Endometrial microvascular endothelial cells (primary cell): ENCODE measurements around the gene MBNL1. TPM values are rescaled to one million over a fixed set of nuclear protein-coding genes. Genes with fewer than 3 reads are reported as not detected.
"Not testable (repeated sequence)": the region's sequence is repeated elsewhere in the genome, so short reads cannot be mapped to it uniquely, and the experiment has no call there.

Experiments
- in situ Hi-C: cut with HindIII; loops from 2 replicates; pipeline ENCODE4 v1.10.0; 2017; ENCODE audit warnings: low sequenced_read_pairs, low pct_unique_long_range_greater_than_20kb; ENCODE audit errors: inconsistent ontology term
- total RNA-seq: library from RNA; depleted of rRNA; stranded (reverse); fragments of >200 nt; gene quantifications from one replicate; pipeline ENCODE4 v1.2.3, GENCODE V29; 2015; ENCODE audit errors: inconsistent ontology term

The MBNL1 gene
- total RNA-seq, 1 donor from 2014 or later, result 413 TPM

GRCh38 chr3:152382312-152383135, 113.8 kb downstream of the MBNL1 start:
- in situ Hi-C loops, result no loop called here

DNA sequence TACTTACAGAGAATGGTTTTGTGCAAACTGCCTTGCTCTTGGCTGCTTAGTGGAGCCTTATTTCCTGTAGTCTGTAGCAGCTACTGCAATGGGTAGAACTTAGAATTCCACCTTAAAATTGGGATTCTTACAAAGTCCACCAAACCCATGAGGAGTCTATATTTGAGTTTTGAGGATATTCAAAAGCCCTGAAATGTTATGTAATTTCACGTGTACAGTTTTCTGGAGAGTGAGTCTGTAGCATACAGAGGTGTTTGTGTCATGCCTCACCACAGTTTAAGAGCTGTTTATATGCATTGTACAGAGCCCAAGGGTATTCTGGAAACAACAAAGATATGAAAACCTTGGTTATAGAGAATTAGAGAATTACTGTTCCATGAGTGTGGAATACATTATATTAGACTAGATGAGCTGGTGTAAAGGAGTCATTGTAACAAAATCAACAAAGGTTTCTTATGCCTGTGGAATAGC, 114.4 kb downstream of the MBNL1 start:
- in situ Hi-C loops, result no loop called here

- in situ Hi-C loops, result no loop called here
These were observed 115.7 kb downstream of the MBNL1 start for GRCh38 chr3:152384412-152384811.

DNA sequence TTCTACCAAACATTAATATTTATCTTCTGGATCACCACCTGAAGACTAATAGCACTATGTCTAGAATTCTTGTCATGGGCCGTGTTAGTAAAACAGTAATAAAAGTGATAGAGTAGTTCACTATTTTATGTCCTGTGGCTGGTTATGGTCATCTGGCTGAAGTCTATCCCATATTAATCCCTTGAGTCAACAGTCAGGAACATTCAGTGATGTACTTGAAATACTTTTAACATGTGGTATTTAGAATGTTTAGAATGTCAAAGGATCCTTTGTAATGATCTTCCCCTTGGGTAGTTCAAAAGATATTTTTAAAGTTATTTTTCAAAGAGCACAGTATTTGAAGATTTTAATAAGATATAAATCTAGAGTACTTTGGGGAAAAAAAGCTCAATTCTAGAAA, 117.0 kb downstream of the MBNL1 start:
- in situ Hi-C loops, result no loop called here

DNA sequence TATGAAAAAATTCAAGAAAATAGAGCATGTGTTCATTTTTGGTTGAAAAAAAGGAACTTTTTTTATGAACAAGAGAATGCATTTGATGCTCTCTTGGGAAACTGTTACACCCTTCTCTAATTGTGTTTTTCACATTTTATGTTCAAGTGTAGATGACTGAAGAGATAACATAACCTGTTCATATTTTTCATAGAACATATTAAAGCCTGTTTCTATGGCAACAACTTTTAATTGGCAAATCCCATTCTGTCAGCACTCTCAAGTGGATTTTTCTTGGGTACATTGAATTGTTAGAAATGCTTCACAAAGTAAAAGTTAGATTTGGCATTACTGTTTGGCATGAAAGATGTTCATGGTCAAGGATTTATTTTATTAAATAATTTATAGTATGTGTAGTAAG, 117.5 kb downstream of the MBNL1 start:
- in situ Hi-C loops, result no loop called here

DNA sequence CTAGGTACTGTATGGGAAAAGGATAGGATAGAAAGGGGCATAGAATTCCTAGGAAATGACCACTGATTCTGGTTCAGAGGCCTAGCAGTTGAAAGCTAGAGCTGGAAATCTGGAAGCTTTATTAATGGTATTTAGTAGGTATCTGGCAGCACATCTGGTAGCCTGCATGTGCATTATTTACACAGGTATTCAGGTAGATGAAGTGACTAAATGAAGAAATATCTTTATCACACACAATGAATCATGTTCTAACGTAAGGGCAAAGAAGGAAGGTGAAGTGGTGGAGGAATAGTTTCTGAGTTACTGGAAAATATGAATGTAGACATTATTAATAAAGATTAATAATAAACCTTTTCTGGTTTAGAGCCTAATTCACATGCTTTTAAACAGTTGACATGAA, 119.9 kb downstream of the MBNL1 start:
- in situ Hi-C loops, result no loop called here

DNA sequence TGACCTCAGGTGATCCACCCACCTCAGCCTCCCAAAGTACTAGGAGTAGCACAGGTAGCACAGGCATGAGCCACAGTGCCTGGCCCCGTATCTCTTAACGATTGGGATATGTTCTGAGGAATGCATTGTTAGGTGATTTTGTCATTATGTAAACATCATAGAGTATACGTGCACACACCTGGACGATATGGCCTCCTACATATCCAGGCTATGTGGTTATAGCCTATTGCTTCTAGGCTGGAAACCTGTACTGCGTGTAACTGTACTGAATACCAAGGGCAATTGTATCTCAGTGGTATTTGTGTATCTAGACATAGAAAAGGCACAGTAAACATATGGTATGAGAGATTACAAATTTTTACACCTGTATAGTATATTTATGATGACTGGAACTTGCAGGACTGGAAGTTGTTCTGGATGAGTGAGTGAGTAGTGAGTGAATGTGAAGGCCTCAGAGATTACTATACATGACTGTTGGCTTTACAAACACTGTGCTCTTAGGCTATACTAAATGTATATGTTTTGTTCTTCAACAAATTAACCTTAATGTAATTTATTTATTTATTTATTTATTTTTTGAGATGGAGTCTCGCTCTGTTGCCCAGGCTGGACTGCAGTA, 120.7 kb downstream of the MBNL1 start:
- in situ Hi-C loops, result no loop called here

DNA sequence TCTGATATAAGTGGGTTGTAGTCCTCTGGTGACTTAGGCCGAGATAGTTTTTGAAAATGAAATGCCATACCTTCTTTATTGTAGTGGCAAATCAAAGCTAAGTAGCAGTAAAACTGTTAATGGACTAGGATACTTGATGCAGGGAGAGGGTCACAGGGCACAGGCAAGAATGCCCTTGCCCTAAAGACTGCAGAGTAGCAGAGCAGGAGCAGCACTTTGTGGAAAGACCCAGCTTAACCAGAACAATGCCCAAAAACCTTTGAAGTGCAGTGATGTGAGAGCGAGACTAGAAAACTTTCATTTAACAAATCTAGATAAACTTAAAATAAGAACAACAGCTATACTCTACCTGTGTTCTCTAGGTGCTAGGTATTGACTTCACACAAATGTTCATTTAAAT, 121.9 kb downstream of the MBNL1 start:
- in situ Hi-C loops, result no loop called here

DNA sequence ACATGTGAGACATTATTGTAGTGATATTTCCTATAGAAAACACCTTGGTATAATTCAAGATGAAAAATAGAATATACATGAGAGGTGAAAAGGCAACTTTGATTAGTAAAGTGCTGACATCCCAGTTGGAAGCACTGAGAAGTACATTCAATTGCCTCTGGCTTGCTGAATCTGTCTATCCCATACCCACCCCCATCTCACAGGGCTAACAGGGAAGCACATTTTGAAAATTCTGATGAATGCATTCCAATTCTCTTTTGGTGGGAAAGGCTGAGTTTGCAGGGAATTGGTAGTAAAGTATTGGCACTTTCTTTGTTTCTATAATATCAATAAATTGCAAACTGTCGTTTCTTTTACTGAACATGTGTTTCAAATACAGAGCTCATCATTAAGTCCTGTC, 122.9 kb downstream of the MBNL1 start:
- in situ Hi-C loops, result no loop called here

DNA sequence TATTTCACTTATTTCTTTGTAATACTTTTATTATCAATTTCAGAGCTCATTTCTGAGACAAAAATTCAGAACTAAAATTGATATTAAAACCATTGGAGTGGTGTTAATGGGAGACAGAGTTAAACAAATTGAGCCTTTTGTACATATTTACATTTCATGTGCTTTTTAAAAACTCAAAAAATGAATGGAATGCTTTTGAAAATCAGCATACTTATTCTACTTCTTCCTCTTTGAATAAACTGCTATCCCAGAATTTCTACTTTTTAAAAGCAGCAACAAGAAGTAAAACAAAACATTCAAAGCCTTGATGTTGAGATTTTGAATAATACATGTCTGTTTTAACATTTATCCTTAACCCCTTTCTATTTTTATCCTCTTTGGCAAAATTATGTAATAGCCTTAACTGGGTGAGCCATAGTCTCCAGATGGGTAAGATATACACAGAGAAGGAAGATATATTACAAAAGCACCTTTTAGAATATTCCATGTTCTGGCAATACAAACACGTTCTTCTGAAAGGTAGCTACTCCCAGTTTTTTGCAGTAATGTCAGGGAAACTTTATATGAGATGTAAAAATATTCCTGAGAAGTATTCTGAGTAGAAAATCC, 123.6 kb downstream of the MBNL1 start:
- in situ Hi-C loops, result no loop called here

GRCh38 chr3:152394246-152394645, 125.5 kb downstream of the MBNL1 start:
- in situ Hi-C loops, result no loop called here

DNA sequence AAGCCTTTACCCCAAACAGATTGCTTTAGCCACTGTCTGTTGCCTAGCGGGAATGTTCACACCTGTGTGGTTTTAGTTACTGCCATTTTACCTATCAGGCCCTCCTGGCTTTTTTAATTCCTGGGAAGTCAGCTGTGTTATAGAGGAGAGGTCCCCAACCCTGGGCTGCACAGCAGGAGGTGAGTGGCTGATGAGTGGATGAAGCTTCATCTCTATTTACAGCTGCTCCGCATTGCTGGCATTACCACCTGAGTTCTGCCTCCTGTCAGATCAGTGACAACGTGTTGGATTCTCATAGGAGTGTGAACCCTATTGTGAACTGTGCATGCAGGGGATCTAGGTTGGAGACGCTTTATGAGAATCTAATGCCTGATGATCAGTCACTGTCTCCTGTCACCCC, 127.0 kb downstream of the MBNL1 start:
- in situ Hi-C loops, result no loop called here

DNA sequence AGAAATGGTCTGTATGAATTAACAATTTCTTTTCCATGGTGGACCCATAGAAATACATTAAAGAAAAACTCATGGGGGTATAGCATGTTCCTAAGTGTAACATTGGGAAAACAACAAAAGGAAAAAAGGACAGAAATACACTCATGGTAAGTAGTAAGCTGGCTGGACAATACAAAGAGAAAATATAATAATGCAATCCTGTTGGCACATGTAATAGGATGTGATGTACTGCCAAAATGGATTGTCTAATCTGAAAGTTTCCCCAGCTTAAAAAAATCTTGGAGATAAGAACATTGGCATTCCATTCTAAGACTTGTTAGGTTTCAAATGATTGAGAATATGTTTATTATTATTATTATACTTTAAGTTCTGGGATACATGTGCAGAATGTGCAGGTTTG, 128.1 kb downstream of the MBNL1 start:
- in situ Hi-C loops, result no loop called here

DNA sequence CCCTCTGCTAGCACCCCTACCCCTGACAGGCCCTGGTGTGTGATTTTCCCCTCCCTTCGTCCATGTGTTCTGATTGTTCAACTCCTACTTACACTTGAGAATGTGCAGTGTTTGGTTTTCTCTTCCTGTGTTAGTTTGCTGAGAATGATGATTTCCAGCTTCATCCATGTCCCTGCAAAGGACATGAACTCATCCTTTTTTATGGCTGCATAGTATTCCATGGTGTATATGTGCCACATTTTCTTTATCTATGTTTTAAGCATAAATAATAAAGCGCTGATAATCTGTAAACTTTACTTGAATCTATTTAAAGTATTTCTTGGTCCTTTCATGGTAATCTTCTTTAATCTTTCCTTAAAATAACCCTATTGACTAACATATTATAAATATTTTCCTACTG, 128.6 kb downstream of the MBNL1 start:
- in situ Hi-C loops, result not testable (repeated sequence)

GRCh38 chr3:152398495-152398894, 129.8 kb downstream of the MBNL1 start:
- in situ Hi-C loops, result no loop called here

- in situ Hi-C loops, result no loop called here
These were observed 130.6 kb downstream of the MBNL1 start for GRCh38 chr3:152399374-152399773.

- in situ Hi-C loops, result no loop called here
These were observed 132.2 kb downstream of the MBNL1 start for GRCh38 chr3:152400887-152401286.

GRCh38 chr3:152402695-152403451, 134.1 kb downstream of the MBNL1 start:
- in situ Hi-C loops, result no loop called here

- in situ Hi-C loops, result no loop called here
These were observed 134.9 kb downstream of the MBNL1 start for GRCh38 chr3:152403632-152404066.
